Peyer's patch (tissue), 4 donors: ENCODE results near the gene NDEL1. TPM values are rescaled to one million over a fixed set of nuclear protein-coding genes. Genes with fewer than 3 reads are reported as not detected.

Experiments used
- DNase-seq, 3 donors: peaks; one replicate each; pipeline ENCODE4 v3.0.0-alpha.2; 2017 to 2019
- H3K27ac ChIP-seq, 4 donors: fragments of 200-600 bp; sonication (generic); one replicate each; pipeline ENCODE4 v1.5.1; 2016 to 2019
- H3K27me3 ChIP-seq, 2 donors: fragments of 200-600 bp; sonication (generic); one replicate each; pipeline ENCODE4 v1.5.1; 2019
- H3K36me3 ChIP-seq, 3 donors: fragments of 200-600 bp; sonication (generic); one replicate each; pipeline ENCODE4 v1.5.1; 2016 to 2019
- H3K4me1 ChIP-seq, 4 donors: fragments of 200-600 bp; sonication (generic); one replicate each; pipeline ENCODE4 v1.5.1; 2016 to 2019
- H3K4me3 ChIP-seq, 4 donors: fragments of 200-600 bp; sonication (generic); 1 replicate in 3 of 4; 2 replicates in 1 of 4; pipeline ENCODE4 v1.5.1; 2016 to 2019; ENCODE audit warnings: mild to moderate bottlenecking in 1 of 4
- H3K9me3 ChIP-seq, 4 donors: fragments of 200-600 bp; sonication (generic); one replicate each; pipeline ENCODE4 v1.5.1; 2016 to 2019; ENCODE audit warnings: mild to moderate bottlenecking in 1 of 4
- POLR2A ChIP-seq, 2 donors: fragments of 450-650 bp; IDR thresholded peaks; one replicate each; pipeline ENCODE4 v1.5.1; 2017; ENCODE audit warnings: antibody characterized with exemption in 2 of 2, mild to moderate bottlenecking in 2 of 2, moderate library complexity in 2 of 2
- total RNA-seq, 4 donors: library from RNA; depleted of rRNA; stranded (reverse); fragments of >200 nt; gene quantifications; one replicate each; pipeline ENCODE4 v1.1.0, GENCODE V29; 2016
- TF ChIP-seq, protein P1 (sequence below), 6 experiments: fragments of 450-650 bp in 4 of 6; fragments of 200-600 bp in 2 of 6; sonication (generic) in 1 of 6; IDR thresholded peaks; one replicate each; pipeline ENCODE4 v1.5.1; 2017 to 2019; ENCODE audit warnings: antibody characterized with exemption in 6 of 6, mild to moderate bottlenecking in 3 of 6, moderate library complexity in 1 of 6

Gene NDEL1
- total RNA-seq, 4 donors from 2014 or later, result 70.4 to 125 (median 99.9) TPM

DNA sequence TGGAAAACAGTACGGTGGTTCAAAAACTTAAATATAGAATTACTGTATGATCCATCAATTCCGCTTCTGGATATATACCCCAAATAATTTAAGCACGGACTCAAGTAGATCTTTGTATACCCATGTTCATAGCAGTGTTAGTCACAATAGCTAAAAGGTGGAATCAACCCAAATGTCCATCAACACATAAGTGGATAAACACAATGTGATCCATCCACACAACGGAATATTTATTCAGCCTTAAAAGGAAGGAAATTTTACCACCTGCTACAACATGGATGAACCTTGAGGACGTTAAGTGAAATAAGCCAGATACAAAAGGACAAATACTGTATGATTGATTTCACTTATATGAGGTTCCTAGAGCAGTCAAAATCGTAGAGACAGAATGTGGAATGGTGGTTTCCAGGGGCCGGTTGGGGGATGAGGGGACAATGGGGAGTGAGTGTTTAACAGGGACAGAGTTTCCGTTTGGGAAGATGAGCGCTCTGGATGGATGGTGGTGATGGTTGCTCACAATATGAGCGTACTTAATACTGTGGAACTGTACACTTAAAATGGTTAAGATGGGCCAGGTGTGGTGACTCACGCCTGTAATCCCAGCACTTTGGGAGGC lies 32.7 kb upstream of the NDEL1 start:
- DNase-seq, result no peak
- TF ChIP-seq, protein P1, sequence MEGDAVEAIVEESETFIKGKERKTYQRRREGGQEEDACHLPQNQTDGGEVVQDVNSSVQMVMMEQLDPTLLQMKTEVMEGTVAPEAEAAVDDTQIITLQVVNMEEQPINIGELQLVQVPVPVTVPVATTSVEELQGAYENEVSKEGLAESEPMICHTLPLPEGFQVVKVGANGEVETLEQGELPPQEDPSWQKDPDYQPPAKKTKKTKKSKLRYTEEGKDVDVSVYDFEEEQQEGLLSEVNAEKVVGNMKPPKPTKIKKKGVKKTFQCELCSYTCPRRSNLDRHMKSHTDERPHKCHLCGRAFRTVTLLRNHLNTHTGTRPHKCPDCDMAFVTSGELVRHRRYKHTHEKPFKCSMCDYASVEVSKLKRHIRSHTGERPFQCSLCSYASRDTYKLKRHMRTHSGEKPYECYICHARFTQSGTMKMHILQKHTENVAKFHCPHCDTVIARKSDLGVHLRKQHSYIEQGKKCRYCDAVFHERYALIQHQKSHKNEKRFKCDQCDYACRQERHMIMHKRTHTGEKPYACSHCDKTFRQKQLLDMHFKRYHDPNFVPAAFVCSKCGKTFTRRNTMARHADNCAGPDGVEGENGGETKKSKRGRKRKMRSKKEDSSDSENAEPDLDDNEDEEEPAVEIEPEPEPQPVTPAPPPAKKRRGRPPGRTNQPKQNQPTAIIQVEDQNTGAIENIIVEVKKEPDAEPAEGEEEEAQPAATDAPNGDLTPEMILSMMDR (IDR thresholded peaks at IDR 0.05), result no peak
- TF ChIP-seq POLR2A (IDR thresholded peaks at IDR 0.05), result no peak
- Histone ChIP-seq H3K4me3 (no peak overlapping the region), H3K36me3 (no peaks in the 10 kb centered on the region), H3K27me3 (no peaks in the 10 kb centered on the region), H3K9me3 (no peaks in the 10 kb centered on the region), H3K27ac (no peak overlapping the region), H3K4me1 (no peaks in the 10 kb centered on the region)

DNA sequence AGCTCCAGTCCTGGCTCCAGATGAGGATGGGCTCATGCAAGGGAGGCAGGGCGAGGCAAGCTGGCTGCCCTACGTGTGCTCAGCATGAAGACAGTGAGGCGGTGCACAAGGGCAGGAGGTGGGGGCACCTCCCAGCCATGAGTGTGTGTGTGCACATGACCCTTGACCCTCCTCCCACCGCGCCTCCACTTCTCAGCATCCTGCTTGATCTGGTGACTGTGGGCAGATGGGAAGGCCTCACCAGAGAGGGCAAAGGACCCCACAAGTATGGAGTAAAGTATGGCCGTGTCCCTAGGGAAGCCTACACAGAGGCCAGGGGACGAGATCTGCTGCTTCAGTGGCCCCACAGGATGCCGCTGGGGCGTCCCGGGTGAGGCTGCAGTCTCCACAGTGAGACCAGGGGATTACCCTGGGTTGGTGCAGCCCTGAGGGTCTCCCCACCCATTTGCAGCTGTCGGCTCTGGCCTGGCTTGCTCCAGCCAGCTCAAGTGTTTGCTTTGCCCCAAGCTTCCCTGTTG lies 30.1 kb upstream of the NDEL1 start:
- H3K27me3 ChIP-seq, result no peaks in the 10 kb centered on the region
- peaks cover 0 to 3% (median 0%) of the 10 kb centered on the region in 4 donors for H3K4me1 ChIP-seq
- peak in 1 of 3 donors; percentile 43 for DNase-seq
- H3K9me3 ChIP-seq, result no peaks in the 10 kb centered on the region
- TF ChIP-seq, protein P1 (IDR thresholded peaks at IDR 0.05), result no peak
- no peak for TF ChIP-seq POLR2A (IDR thresholded peaks at IDR 0.05)
- H3K4me3 ChIP-seq, result no peak overlapping the region
- no peaks in the 10 kb centered on the region for H3K36me3 ChIP-seq
- no peak overlapping the region for H3K27ac ChIP-seq

DNA sequence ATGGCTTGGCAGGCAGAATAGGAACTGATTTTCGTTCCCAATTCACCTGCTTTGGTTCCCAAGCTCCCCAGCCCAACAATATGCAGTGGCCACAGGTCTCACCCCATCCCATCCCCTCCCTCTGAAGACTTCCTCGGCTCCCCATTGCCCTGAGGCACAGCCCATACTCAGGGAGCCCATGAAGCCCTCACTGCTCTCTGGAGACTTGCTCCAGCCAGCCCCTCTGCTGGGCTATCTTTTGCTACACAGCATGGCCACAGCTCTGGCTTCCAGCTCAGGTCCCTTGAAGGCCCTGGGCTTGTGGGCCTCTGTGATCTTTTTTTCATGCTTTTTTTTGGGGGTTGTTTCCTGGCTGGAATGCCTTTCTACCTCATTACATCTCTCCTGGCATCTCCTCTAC lies 29.5 kb upstream of the NDEL1 start:
- peak in 1 of 3 donors; percentile 4 for DNase-seq
- H3K27ac ChIP-seq, result no peak overlapping the region
- no peak for TF ChIP-seq POLR2A (IDR thresholded peaks at IDR 0.05)
- TF ChIP-seq, protein P1 (IDR thresholded peaks at IDR 0.05), result no peak

DNA sequence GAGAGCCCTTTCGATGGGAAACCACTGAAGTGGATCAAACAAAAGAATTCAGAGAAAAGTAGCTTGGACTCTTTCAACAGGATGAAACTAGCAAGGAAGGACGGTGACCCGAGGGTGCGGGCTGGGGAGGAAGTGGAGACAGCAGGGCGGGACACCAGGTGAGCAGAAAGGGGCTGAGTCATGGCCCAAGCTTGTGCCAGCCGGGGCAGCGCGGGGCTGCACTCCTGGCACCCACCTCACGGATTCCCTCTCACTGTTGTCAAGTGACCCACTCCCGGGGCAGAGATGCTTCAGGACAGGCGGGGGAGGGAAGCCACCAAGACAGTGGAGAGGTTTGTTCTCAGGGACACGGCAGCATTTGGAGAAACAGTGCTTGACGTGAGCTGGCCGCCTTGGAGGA lies 27.3 kb upstream of the NDEL1 start:
- Histone ChIP-seq H3K27me3 (no peaks in the 10 kb centered on the region), H3K9me3 (no peaks in the 10 kb centered on the region), H3K36me3 (no peaks in the 10 kb centered on the region), H3K4me3 (no peak overlapping the region), H3K27ac (peak overlapping the region in 1 of 4 donors; percentile 51), H3K4me1 (peaks cover 0 to 6% (median 0%) of the 10 kb centered on the region in 4 donors)
- TF ChIP-seq, protein P1 (IDR thresholded peaks at IDR 0.05), result peak in 1 of 6 experiments; percentile 6
- TF ChIP-seq POLR2A (IDR thresholded peaks at IDR 0.05), result no peak
- peak in 2 of 3 donors; percentile 67 to 76 for DNase-seq

More for the DNA sequence above, 29.5 kb upstream of the NDEL1 start:
- H3K27me3 ChIP-seq, result no peaks in the 10 kb centered on the region
- H3K4me1 ChIP-seq, result peaks cover 0 to 6% (median 0%) of the 10 kb centered on the region in 4 donors
- no peaks in the 10 kb centered on the region for H3K36me3 ChIP-seq
- no peaks in the 10 kb centered on the region for H3K9me3 ChIP-seq
- no peak overlapping the region for H3K4me3 ChIP-seq

DNA sequence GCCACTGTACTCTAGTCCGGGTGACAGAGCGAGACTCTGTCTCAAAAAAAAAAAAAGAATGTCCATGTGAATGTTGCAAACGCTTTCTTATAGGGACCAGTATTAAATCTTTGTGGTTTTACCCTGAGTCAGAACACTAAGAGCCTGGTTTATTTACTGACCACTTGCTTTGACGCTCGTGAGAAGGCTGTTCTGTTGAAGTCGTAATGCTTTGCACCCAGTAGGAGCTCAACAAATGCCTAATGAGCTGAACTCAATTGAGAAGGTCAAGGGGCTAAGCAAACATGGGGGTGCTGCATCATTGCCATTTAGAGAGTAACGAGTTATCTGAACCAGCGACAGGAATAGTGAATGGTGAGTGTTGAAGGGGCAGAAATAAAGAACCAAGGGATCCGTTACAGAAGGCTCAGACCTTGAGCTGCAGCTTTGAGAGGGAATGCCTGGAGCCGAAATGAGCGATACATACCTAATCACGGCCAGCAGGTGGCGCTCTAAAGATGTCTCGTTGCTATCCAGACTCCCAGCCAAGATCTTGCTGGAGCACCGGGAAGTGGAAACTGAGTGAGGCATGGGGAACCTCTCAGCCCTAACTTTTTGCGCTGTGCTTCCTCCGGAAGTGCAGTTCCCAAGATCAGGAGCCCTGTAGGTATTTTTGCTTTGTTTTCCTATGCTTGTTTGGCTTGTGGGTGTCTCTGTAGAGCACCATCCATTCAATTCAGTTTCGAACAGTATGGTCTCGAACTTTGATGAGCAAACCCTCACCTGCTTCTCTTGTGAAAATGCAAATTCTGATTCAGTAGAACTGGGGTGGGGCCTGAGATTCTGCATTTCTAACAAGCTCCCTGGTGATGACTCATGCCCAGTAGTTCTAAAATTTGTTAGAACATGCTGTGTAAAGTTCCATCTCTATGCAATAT lies 25.5 kb upstream of the NDEL1 start:
- no peak overlapping the region for H3K27ac ChIP-seq
- H3K36me3 ChIP-seq, result no peaks in the 10 kb centered on the region
- no peak overlapping the region for H3K4me3 ChIP-seq
- H3K9me3 ChIP-seq, result no peaks in the 10 kb centered on the region
- H3K27me3 ChIP-seq, result no peaks in the 10 kb centered on the region
- no peak for TF ChIP-seq POLR2A (IDR thresholded peaks at IDR 0.05)
- TF ChIP-seq, protein P1 (IDR thresholded peaks at IDR 0.05), result peak; percentile 71 to 90 (median 85)
- DNase-seq, result peak; percentile 71 to 93 (median 92)
- H3K4me1 ChIP-seq, result peaks cover 0 to 6% (median 0%) of the 10 kb centered on the region in 4 donors
